Smooth muscle cell of the brain vasculature (primary cell): ENCODE results near the gene BARHL2.

Experiments
- DNase-seq: peaks from one replicate; pipeline ENCODE4 v3.0.0-alpha.2; 2012; ENCODE audit warnings: low read depth, low spot score

Gene BARHL2

GRCh38 chr1:90710579-90711536 lies 6.2 kb downstream of the BARHL2 start:
- no peak for DNase-seq

GRCh38 chr1:90709535-90709934 lies 7.6 kb downstream of the BARHL2 start:
- no peak for DNase-seq

GRCh38 chr1:90708826-90709225 lies 8.3 kb downstream of the BARHL2 start:
- DNase-seq = no peak

- DNase-seq = no peak
Measured at GRCh38 chr1:90708236-90708786, 8.8 kb downstream of the BARHL2 start.

- DNase-seq = peak; percentile 2
Measured at GRCh38 chr1:90707363-90707710, 9.8 kb downstream of the BARHL2 start.

- no peak for DNase-seq
Measured at GRCh38 chr1:90706437-90707362, 10.4 kb downstream of the BARHL2 start.

GRCh38 chr1:90705956-90706355 lies 11.1 kb downstream of the BARHL2 start:
- no peak for DNase-seq

GRCh38 chr1:90704817-90705216 lies 12.3 kb downstream of the BARHL2 start:
- no peak for DNase-seq

GRCh38 chr1:90694846-90695245 lies 22.3 kb downstream of the BARHL2 start:
- no peak for DNase-seq

GRCh38 chr1:90687747-90688146 lies 29.4 kb downstream of the BARHL2 start:
- no peak for DNase-seq

GRCh38 chr1:90675161-90675847 lies 41.8 kb downstream of the BARHL2 start:
- no peak for DNase-seq

- no peak for DNase-seq
Measured at GRCh38 chr1:90671741-90672140, 45.4 kb downstream of the BARHL2 start.

GRCh38 chr1:90671251-90671650 lies 45.9 kb downstream of the BARHL2 start:
- DNase-seq = no peak
